ENCODE results near the gene RNU6-9.
"Not testable (repeated sequence)": the region's sequence is repeated elsewhere in the genome, so short reads cannot be mapped to it uniquely, and the experiment has no call there.

GRCh38 chr19:849195-849594 is 44.1 kb upstream of the RNU6-9 start:
- not testable (repeated sequence) for TF ChIP-seq CTCF, POLR2AphosphoS5, POLR2A, EP300 (IDR thresholded peaks at IDR 0.05)
